GM18508 (cell line): Measurements from ENCODE around the gene MPL.

Experiments used
- ATAC-seq: cut with Tn5 transposase; IDR thresholded peaks from one replicate; pipeline ENCODE4 v1.9.1; 2021; ENCODE audit warnings: moderate number of reproducible peaks; ENCODE audit not compliant: insufficient read depth, unreplicated experiment

MPL gene

DNA sequence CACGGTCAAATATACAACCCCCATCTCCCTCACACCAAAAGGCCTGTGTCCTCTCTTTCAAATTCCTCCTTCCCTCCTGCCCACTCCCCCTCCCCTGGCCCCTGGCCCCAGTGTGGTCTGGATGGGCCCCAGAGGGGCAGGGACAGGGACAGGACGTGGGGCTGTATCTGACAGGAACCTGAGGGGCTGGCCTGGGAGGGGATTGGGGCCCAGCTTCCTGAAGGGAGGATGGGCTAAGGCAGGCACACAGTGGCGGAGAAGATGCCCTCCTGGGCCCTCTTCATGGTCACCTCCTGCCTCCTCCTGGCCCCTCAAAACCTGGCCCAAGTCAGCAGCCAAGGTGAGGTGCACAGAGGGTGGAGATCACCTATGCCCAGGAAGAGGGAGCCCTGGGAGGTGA, at the start of gene MPL:
Gene MPL, plus strand, starts transcription at position 231 of the 400 bp plus-strand sequence. Its CDS starts 31 bp downstream, at position 262.
- no peak for ATAC-seq

DNA sequence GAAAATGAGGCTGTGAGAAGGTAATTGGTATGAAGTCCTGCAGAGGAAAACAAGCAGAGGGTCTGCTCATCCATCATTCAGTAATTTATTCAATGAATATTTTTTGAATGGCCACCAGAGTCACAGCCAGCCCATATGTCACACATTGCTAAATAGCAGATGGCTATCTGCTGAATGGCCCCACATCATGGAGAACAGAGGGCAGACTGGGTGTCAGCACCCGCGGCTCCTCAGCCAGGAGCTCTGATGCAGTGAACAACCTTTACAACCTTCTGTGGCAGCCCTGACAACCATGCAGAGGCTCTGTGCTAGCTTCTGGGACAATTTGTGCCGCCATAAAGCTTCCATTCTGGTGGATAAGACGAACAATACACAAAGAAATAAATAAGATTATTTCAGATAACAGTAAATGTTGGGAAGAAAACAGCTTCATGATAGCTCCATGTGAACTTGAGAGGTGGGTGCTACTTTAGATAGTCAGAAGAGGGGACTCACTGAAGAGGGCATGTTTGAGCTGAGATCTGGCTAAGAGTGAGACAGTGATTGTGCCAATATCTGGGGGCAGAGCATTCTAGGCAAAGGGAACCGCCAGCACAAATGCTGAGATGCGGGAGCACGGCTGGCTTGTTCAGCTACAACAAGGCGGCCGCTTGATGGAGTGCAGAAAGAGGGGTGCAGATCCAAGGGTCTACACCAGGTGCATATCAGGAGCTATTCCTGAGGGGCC, 49.4 kb upstream of the MPL start:
- ATAC-seq = no peak

DNA sequence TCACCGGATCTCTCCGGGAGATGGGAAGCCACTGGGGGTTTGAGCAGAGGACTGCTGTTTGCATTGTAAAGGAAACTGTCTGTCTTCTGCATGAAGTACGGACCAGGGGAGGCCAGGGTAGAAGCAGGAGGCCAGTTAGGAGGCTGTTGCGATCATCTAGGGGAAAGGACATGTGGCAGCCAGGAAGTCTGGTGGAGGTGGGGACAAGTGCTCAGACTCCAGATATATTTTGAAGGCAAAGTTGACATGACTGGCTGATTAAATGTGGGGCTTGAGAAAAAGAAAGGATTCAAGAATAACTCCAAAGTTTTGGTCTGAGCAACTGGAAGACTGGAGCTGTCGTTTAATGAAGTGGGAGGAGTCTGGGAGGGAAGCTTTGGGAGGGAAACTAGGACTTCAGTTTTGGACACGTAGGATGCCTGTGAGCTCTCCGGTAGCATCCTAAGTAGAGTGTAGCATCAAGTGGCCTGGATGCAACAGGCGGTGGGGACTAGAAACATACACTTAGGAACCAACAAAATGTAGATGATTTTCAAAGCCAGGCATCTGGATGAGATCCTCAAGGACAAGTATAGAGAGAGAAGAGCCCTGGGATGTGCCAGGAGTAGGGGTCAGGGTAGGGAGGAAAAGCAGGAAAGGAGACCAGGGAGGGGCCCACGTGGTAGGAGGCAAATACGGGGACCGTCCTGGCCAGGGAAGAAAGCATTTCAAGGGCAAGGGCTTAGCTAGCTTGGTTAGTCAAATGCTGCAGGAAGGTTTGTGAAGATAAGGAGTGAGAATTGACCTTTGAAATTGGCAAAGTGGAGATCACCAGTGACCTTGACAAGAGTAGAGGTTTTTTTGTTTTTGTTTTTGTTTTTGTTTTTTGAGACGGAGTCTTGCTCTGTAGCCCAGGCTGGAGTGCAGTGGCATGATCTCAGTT, 48.6 kb upstream of the MPL start:
- ATAC-seq = no peak

DNA sequence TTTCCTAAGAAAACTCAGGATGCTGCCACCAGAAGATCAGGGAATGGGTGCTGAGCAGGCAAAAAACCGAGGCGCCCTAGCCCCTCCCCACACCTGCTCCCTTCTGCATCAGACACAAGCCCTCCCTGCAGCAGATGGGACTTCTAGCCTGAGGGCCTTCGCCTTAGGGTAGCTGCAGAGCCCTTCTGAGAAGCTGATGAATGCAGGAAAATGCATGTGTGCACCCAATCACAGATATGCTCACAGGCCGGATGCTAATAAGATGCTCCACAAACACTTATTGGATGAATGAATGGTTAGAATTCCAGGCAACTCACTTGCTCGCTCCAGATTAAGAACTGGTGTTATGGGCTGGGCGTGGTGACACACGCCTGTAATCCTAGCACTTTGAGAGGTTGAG, 45.4 kb upstream of the MPL start:
- no peak for ATAC-seq

DNA sequence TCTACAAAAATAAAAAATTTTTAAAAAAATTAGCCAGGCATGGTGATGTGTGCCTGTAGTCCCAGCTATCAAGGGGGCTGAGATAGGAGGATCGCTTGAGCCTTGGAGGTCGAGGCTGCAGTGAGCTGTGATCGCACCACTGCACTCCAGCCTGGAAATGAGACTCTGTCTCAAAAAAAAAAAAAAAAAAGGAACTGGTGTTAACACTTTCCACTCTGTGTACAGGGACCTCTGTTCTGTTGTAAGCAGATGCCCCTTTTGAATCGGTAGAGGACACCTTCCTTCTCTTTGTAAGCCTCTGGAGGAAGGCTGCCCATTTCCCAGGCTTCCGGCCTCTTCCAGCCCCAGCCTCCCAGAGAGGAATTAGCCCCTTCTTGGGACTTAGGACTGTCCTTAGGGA, 44.9 kb upstream of the MPL start:
- ATAC-seq = no peak

DNA sequence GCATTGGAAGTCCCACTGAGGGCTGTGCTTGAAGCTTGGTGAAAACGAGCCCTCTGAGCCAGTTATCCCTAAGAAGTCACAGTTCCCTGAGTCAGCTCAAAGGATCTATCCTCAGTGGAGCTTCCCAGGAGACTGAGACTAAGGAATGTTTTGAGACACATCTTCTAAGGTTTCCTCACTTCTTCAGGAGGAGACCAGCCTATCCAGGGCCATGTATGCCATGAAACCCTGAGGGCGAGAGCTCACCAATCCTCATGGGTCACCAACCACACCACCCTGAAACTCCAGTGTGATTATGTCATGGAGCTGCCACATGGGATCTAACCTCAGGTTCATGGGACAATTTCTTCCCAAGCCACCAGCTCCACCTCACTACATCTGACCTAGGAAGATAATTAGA, 44.4 kb upstream of the MPL start:
- ATAC-seq = no peak

DNA sequence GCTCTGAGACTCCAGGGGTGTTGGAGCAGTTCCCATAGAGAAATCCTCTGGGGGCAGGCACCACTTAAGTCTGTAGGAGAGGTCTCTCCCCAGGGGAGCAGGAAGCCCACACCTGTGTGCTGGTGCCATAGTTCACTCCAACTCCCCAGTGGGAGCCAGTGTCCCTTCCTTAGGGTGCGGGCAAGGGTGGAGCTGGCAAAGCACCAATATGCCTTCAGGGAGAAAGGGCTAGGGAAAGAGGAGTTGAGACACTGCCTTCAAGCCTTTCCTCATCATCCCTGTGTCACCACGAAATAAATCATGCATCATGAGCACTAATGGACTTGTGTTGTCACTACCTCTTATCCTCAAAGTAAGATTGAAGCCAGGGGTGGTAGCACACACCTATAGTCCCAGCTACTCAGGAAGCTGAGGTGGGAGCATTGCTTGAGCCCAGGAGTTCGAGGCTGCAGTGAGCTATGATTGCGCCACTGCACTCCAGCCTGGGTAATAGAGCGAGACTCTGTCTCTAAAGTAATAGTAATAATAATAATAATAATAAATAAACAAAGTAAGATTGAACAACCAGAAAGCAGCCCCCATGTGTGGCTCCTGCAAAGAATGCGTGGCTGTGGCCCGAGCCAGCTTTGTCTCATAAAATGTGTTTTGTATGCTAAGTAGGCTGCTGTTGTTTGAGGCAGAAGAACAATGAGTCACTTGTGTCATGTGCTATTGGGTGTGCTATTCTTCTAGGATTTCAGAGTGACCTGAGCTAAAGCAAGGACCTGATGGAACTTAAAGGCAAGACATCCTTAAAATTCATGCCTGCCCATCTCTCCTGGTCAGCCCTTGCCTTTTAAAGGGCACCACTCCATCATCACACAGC, 43.5 kb upstream of the MPL start:
- no peak for ATAC-seq

DNA sequence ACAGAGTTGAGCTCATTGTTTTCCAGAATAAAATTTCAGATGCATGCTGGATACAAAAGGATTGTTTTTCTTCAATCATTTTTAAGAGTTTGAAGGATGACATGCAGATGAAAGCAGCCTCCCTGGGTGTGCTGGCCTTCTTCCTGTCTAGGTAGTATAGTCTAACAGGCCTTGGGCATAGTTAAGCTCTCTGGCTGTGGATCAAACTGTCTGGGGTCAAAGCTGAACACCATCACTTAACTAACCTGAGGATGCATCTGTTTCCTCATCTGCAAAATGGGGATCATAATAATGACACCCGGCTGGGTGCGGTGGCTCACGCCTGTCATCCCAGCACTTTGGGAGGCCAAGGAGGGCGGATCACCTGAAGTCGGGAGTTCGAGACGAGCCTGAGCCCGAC, 42.9 kb upstream of the MPL start:
- no peak for ATAC-seq

DNA sequence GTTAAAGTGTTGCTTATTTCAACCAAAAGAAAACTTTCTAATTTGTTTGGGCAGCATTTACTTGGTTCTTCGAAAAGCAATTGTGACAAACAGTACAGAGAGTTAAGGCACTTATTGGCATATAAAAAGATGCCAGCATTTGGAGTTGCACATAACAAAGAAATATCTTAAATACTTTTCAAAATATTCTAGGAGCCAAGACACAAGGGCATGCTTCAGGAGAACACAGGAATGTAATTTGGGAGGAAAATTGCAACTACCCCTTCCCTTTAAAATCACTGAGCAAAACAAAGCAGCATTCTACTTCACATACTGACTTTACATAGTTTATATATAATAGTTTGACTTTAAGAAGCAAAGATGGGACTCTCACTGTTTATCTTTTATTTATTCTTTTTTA, 41.4 kb upstream of the MPL start:
- ATAC-seq = no peak

DNA sequence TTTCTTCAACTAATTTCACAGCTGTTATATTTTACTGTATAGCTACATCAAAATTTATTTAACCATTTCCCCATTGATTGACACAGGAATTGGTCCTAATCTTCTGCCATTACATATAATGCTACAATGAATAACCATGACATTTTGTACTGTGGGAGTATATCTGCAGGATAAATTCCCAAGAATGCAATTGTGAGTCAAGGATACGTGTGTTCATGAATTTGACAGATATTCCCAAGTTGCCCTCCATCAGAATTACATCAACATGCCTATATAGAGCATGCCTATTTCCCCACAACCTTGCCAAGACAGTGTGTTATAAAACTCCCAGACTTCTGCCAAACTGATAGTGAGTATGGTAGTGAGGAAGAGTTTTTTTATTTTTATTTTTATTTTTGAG, 39.6 kb upstream of the MPL start:
- ATAC-seq = no peak

DNA sequence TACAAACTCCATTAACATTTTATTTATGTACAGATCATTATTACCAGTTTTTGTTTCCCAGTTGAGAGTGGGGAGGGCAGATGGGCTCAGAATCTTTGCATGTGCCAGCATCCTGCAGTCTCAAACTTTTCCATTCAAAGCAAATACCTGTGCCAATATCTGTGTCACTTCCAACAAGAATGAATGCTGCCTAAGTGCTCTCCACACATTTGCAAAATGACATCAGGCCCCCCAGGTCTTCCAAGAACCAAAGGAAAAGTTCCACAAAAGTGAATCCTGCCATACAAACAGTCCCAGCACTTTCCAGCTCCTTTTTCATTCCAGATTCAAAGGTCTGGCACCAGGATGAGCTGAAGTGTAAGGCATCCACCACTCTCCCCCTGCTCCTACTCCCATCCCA, 38.5 kb upstream of the MPL start:
- ATAC-seq = no peak

DNA sequence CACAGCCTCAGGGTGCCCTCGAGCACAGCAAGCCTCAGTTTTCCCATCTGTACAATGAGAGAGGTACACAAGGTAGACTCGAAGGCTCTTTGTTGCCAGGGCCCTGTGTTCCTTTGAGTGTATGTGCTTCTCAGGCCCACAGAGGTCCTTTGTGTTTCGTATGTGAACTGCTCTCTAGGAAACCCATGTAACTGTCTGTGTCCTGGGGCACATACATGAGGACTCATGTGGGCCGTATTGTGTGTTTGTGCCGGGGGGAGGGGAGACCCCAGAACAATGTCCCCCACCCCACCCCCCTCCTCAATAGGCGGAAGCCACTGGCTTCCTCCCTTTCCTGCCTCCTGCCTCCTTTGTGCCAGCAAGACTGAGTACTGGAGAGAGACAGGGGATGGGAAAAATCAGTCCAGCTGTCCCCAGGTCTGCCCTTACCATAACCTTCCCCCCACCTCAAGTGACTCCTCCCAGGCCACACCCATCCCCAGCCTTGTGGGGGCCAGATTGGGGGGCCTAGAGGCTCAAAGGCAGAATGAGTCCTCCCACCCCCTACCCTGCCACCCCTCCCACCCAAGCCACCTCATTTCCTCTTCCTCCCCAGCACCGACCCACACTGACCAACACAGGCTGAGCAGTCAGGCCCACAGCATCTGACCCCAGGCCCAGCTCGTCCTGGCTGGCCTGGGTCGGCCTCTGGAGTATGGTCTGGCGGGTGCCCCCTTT, 37.1 kb upstream of the MPL start, which contains the start of gene TIE1:
Gene TIE1, plus strand, starts transcription at position 605 of the 717 bp plus-strand sequence. Its CDS starts 90 bp downstream, at position 695.
- ATAC-seq = no peak

DNA sequence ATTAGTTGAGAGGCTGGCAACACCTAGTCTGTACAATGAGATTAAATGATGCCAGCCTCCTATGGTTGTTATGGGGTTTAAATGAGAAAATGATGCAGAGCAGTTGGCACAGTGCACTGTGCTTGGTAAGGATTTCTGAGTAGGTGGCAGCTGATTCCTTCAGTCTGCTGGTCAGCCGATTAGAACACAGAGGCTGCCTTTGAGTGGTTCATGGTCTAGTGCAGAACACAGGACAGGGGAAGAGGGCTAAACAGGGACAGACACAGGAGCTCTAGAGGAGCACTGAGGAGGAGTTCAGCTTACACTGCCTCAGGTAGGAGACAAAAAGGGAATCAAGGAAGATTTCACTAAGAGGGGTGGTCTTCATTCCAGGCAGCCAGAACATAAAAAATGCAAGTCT, 35.4 kb upstream of the MPL start:
- no peak for ATAC-seq

DNA sequence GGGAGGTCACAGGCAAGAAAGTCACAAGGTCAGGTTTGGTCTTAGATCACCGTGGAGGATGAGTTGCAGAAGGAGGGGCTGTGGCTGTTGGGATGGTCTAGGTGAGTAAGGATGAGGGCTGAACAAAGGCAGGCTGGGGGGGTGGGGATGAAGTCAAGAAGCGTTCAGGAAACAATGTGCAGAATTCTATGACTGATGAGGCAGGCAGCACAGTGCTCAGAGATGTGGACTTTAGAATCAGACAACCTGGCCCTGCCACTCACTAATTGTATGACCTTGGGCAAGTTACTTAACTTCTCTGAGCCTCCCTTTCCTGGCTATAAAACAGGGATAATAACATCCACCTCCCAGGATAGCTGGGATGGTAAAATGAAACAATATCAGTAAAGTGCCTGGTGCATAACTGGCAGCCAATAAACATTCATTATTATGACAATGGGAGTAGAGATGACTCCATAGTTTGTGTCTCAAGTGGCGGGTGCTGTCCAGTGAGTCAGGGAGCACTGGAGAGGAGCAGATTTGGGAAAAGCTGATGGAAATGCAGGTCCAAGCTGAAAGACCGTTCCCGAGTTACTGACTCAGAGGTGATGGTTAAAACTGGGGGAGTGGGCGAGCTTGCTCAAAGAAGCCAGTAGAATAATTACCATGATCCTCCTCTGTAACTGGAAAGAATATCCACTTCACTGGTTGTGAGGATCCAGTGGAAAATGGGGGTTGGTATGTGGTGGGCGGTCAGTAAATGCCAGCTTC, 34.7 kb upstream of the MPL start:
- no peak for ATAC-seq

DNA sequence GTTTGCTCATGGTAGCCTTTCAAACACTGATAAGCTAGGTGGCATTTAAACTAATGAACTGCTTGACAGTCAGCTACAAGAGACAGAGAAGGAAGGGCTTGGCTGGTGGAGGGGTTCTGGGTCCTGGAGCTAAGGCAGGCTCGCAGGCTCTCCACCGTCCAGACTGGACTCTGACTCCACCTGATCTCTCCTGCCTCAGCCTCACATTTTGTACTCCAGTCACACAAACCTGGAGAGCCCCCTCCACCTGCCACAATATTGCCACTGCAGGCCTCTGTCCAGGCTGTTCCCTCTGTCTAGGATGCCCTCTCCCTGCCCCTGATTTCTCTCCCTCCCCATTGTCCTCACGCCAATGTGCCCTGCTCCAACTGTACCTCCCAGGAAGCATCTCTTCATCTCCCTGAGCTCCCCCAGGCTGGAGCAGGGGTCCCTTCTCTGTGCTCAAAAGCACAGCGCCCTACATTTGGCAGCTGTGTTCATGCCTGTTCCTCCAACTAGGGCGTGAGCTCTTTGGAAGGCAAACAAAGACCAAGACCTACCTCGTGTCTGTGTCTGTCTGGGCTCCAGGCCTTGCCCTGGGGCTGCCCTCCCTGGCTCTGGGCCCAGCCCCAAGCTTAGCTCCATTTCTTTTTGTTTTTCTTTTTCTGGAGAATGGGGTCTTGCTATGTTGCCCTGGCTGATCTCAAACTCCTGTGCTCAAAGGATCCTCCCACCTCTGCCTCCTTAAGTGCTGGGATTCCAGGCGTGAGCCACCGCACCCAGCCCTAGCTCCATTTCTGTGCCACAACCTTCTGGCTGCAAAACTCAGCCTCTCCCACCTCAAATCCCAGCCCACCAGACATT, 33.9 kb upstream of the MPL start:
- no peak for ATAC-seq

DNA sequence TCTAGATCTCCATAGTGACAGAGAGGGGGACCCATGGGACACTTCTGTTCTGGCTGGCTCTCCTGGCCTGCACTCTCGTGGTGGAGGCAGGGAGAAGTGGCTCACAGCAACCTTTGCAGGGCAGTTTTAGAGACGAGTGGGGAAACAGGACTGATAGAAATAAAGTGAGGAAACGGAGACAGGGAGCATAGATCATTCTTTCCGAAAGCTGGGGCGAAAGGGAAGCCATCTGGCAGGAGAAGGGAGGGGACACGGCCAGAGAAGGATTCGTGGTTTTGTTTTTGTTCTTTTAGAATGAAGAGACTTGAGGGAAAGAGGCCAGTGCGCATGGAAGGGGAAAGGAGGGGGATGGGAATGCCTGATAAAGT, 33.3 kb upstream of the MPL start:
- no peak for ATAC-seq

DNA sequence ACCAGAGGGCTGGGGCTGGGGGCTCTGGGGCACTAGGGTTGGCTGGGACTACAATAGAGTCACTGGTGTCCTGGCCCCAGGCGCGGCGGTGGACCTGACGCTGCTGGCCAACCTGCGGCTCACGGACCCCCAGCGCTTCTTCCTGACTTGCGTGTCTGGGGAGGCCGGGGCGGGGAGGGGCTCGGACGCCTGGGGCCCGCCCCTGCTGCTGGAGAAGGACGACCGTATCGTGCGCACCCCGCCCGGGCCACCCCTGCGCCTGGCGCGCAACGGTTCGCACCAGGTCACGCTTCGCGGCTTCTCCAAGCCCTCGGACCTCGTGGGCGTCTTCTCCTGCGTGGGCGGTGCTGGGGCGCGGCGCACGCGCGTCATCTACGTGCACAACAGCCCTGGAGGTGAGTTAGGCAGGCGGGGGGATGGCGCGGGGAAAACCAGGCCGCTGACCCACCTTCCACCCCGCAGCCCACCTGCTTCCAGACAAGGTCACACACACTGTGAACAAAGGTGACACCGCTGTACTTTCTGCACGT, 32.8 kb upstream of the MPL start:
- no peak for ATAC-seq

DNA sequence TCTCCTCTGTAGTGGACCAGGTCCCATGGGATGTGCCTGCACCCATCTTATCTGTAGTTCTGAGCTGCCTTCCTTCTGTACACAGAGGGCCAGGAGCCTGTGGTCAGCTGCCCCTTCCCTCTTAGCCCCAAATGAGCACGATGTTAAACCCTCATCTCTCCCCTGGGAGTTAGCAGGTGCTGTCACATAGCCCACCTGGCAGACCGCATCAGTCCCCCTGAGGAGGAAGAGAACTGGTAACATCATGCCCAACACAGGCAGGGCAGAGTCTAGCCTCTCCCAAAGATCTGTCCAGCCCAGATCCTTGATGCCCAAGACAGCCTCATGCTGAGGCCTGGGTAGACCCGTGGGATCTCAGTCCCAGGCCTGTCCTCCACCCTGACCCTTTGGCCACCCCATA, 32.2 kb upstream of the MPL start:
- ATAC-seq = no peak
